Mesenchymal stem cell (in vitro differentiated cells and primary cell): ENCODE data around the gene TSPAN14.
A peak's percentile ranks its signal among the peaks of the same experiment; 100 is the strongest.

Experiments used
- DNase-seq: peaks from one replicate; pipeline ENCODE4 v3.0.0-alpha.2; 2013
- H2AFZ ChIP-seq: one replicate; pipeline ENCODE4 v1.6.1; 2013; ENCODE audit warnings: low read depth, mild to moderate bottlenecking, control low read depth, inconsistent platforms, low read length, moderate library complexity
- H2AK5ac ChIP-seq: 2 replicates; pipeline ENCODE4 v1.6.1; 2013; ENCODE audit warnings: low read length, moderate library complexity, mild to moderate bottlenecking, inconsistent platforms; ENCODE audit not compliant: severe bottlenecking
- H2BK120ac ChIP-seq: one replicate; pipeline ENCODE4 v1.6.1; 2013; ENCODE audit warnings: low read depth, mild to moderate bottlenecking, inconsistent platforms, low read length, moderate library complexity
- H2BK12ac ChIP-seq, 2 experiments: one replicate each; pipeline ENCODE4 v1.6.1; 2013; ENCODE audit warnings: inconsistent platforms in 2 of 2, low read length in 2 of 2, mild to moderate bottlenecking in 2 of 2, moderate library complexity in 2 of 2, control low read depth in 1 of 2
- H2BK15ac ChIP-seq: one replicate; pipeline ENCODE4 v1.6.1; 2013; ENCODE audit warnings: mild to moderate bottlenecking, low read depth, inconsistent platforms; ENCODE audit not compliant: poor library complexity, severe bottlenecking
- H2BK5ac ChIP-seq: 2 replicates; pipeline ENCODE4 v1.6.1; 2013; ENCODE audit warnings: low read depth, mild to moderate bottlenecking, low read length, control low read depth, inconsistent platforms; ENCODE audit not compliant: poor library complexity, severe bottlenecking
- H3K14ac ChIP-seq, 2 experiments: one replicate each; pipeline ENCODE4 v1.6.1; 2013; ENCODE audit warnings: inconsistent platforms in 2 of 2, low read length in 2 of 2, control low read depth in 1 of 2, mild to moderate bottlenecking in 1 of 2, moderate library complexity in 1 of 2
- H3K18ac ChIP-seq, 2 experiments: one replicate each; pipeline ENCODE4 v1.6.1; 2013; ENCODE audit warnings: inconsistent platforms in 2 of 2, low read length in 2 of 2, control low read depth in 1 of 2, low read depth in 1 of 2, mild to moderate bottlenecking in 1 of 2
- H3K23ac ChIP-seq, 2 experiments: one replicate each; pipeline ENCODE4 v1.6.1; 2013; ENCODE audit warnings: inconsistent platforms in 2 of 2, low read length in 2 of 2, mild to moderate bottlenecking in 2 of 2, moderate library complexity in 2 of 2, control low read depth in 1 of 2
- H3K27ac ChIP-seq: 2 replicates; pipeline ENCODE4 v1.5.1; 2013; ENCODE audit warnings: mild to moderate bottlenecking, moderate library complexity, low read length, control low read depth, inconsistent platforms; ENCODE audit not compliant: poor library complexity, severe bottlenecking
- H3K27me3 ChIP-seq, 2 experiments: 2 replicates each; pipeline versions ENCODE4 v1.6.1 to v1.7.0; 2013; ENCODE audit warnings: low read length in 2 of 2, mild to moderate bottlenecking in 2 of 2, moderate library complexity in 2 of 2, control low read depth in 1 of 2, inconsistent platforms in 1 of 2; ENCODE audit not compliant: control insufficient read depth in 1 of 2, insufficient read depth in 1 of 2
- H3K36me3 ChIP-seq, 2 experiments: 2 replicates each; pipeline versions ENCODE4 v1.6.1 to v1.7.0; 2013; ENCODE audit warnings: low read length in 2 of 2, control low read depth in 1 of 2, inconsistent platforms in 1 of 2, low read depth in 1 of 2, mild to moderate bottlenecking in 1 of 2; ENCODE audit not compliant: insufficient read depth in 2 of 2, control insufficient read depth in 1 of 2
- H3K4ac ChIP-seq, 2 experiments: one replicate each; pipeline ENCODE4 v1.6.1; 2013; ENCODE audit warnings: inconsistent platforms in 2 of 2, low read length in 2 of 2, mild to moderate bottlenecking in 2 of 2, moderate library complexity in 2 of 2, control low read depth in 1 of 2, low read depth in 1 of 2
- H3K4me1 ChIP-seq: 2 replicates; pipeline ENCODE4 v1.6.1; 2013; ENCODE audit warnings: low read depth, low read length, control low read depth; ENCODE audit not compliant: control insufficient read depth, insufficient read depth
- H3K4me2 ChIP-seq: 2 replicates; pipeline ENCODE4 v1.6.1; 2013; ENCODE audit warnings: low read length, mild to moderate bottlenecking, inconsistent platforms; ENCODE audit not compliant: poor library complexity, severe bottlenecking
- H3K4me3 ChIP-seq, 2 experiments: 2 replicates each; pipeline versions ENCODE4 v1.5.1 to v1.7.0; 2013; ENCODE audit warnings: low read length in 2 of 2, mild to moderate bottlenecking in 2 of 2, control low read depth in 1 of 2, low read depth in 1 of 2; ENCODE audit not compliant: insufficient read depth in 1 of 2
- H3K79me1 ChIP-seq: replicated peaks from 2 replicates; pipeline ENCODE4 v1.6.1; 2013; ENCODE audit warnings: mild to moderate bottlenecking, control low read depth, low read length, inconsistent platforms; ENCODE audit not compliant: poor library complexity, severe bottlenecking
- H3K9ac ChIP-seq: 2 replicates; pipeline ENCODE4 v1.7.0; 2013; ENCODE audit warnings: mild to moderate bottlenecking, low read length, moderate library complexity
- H3K9me3 ChIP-seq: 2 replicates; pipeline ENCODE4 v1.7.0; 2013; ENCODE audit warnings: mild to moderate bottlenecking, low read length; ENCODE audit not compliant: control insufficient read depth
- H4K8ac ChIP-seq: one replicate; pipeline ENCODE4 v1.6.1; 2013; ENCODE audit warnings: inconsistent platforms, mild to moderate bottlenecking, low read length, moderate library complexity
- H4K91ac ChIP-seq: one replicate; pipeline ENCODE4 v1.6.1; 2013; ENCODE audit warnings: mild to moderate bottlenecking, low read length, inconsistent platforms
- WGBS: methylation state at CpG from one replicate; pipeline ENCODE4 v1.1.7; 2013; ENCODE audit warnings: mixed read lengths; 5-methylcytosine and 5-hydroxymethylcytosine counted together

The TSPAN14 gene

DNA sequence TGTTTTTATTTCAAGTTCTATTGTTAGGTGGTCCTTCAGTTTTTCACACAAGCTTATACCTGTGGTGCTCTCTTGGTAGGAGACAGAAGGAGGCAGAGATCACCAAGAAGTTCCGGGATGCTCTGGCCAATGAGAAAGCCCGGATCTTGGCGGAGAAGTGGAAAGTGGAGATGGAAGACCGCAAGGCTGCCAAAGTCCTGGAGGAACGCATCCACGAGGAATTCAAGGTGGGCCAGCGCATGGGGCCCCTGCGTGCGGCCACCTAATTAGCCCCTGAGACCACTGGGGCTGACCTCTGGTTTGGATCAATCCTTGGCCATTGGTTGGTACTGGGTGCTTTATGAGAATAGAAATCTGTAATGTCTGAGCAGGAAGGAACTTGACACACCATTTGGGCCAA is 117.2 kb downstream of the TSPAN14 start:
- no peak overlapping the region for H4K8ac ChIP-seq
- no peak overlapping the region for H2BK120ac ChIP-seq
- H3K27ac ChIP-seq = no peak overlapping the region
- no peak overlapping the region for H2AK5ac ChIP-seq
- H3K4ac ChIP-seq = no peak overlapping the region
- no peak overlapping the region for H3K4me2 ChIP-seq
- no peaks in the 10 kb centered on the region for H3K79me1 ChIP-seq
- WGBS = 98% methylated on average over 9 of the region's 9 CpGs
- H3K4me3 ChIP-seq = no peak overlapping the region
- H3K14ac ChIP-seq = no peak overlapping the region
- no peak for DNase-seq
- no peak overlapping the region for H3K18ac ChIP-seq
- H2BK5ac ChIP-seq = no peak overlapping the region
- no peak overlapping the region for H4K91ac ChIP-seq
- no peaks in the 10 kb centered on the region for H3K36me3 ChIP-seq
- peaks cover 7 to 9% of the 10 kb centered on the region in 2 experiments for H3K27me3 ChIP-seq
- no peaks in the 10 kb centered on the region for H3K9me3 ChIP-seq
- H2BK15ac ChIP-seq = no peak overlapping the region
- H3K9ac ChIP-seq = no peak overlapping the region
- no peak overlapping the region for H2AFZ ChIP-seq
- no peak overlapping the region for H2BK12ac ChIP-seq
- no peaks in the 10 kb centered on the region for H3K4me1 ChIP-seq
- no peak overlapping the region for H3K23ac ChIP-seq

- Histone ChIP-seq H2AK5ac (no peak overlapping the region), H3K14ac (no peak overlapping the region), H4K91ac (no peak overlapping the region), H2AFZ (no peak overlapping the region), H3K36me3 (no peaks in the 10 kb centered on the region), H3K9me3 (peaks cover 3% of the 10 kb centered on the region), H3K27me3 (peaks cover 18% of the 10 kb centered on the region in 2 experiments), H4K8ac (no peak overlapping the region), H3K4me3 (no peak overlapping the region), H3K27ac (no peak overlapping the region), H3K4me2 (no peak overlapping the region), H3K4ac (no peak overlapping the region), H2BK120ac (no peak overlapping the region), H2BK15ac (no peak overlapping the region), H3K79me1 (no peaks in the 10 kb centered on the region), H3K4me1 (no peaks in the 10 kb centered on the region), H3K18ac (no peak overlapping the region), H2BK5ac (no peak overlapping the region), H3K9ac (no peak overlapping the region), H3K23ac (no peak overlapping the region), H2BK12ac (no peak overlapping the region)
- no peak for DNase-seq
- 5% methylated on average over 5 of the region's 5 CpGs for WGBS
These were observed 125.2 kb downstream of the TSPAN14 start for GRCh38 chr10:80579181-80579763.

- H2AFZ ChIP-seq = no peak overlapping the region
- H3K79me1 ChIP-seq = no peaks in the 10 kb centered on the region
- no peaks in the 10 kb centered on the region for H3K4me1 ChIP-seq
- no peak overlapping the region for H2BK5ac ChIP-seq
- no peak overlapping the region for H4K8ac ChIP-seq
- H4K91ac ChIP-seq = no peak overlapping the region
- H2BK12ac ChIP-seq = no peak overlapping the region
- H3K4me2 ChIP-seq = no peak overlapping the region
- 81% methylated on average over 5 of the region's 5 CpGs for WGBS
- H3K18ac ChIP-seq = peak overlapping the region in 1 of 2 experiments; percentile 68
- no peak overlapping the region for H3K14ac ChIP-seq
- no peak overlapping the region for H3K27ac ChIP-seq
- no peaks in the 10 kb centered on the region for H3K36me3 ChIP-seq
- no peak overlapping the region for H3K23ac ChIP-seq
- no peak overlapping the region for H3K9ac ChIP-seq
- no peak overlapping the region for H2AK5ac ChIP-seq
- H2BK120ac ChIP-seq = no peak overlapping the region
- peak overlapping the region in 1 of 2 experiments; percentile 63 for H3K4ac ChIP-seq
- H3K4me3 ChIP-seq = no peak overlapping the region
- DNase-seq = no peak
- H2BK15ac ChIP-seq = no peak overlapping the region
- H3K27me3 ChIP-seq = peaks cover 18% of the 10 kb centered on the region in 2 experiments
- peaks cover 3% of the 10 kb centered on the region for H3K9me3 ChIP-seq
These were observed 125.9 kb downstream of the TSPAN14 start for GRCh38 chr10:80579849-80580637.

DNA sequence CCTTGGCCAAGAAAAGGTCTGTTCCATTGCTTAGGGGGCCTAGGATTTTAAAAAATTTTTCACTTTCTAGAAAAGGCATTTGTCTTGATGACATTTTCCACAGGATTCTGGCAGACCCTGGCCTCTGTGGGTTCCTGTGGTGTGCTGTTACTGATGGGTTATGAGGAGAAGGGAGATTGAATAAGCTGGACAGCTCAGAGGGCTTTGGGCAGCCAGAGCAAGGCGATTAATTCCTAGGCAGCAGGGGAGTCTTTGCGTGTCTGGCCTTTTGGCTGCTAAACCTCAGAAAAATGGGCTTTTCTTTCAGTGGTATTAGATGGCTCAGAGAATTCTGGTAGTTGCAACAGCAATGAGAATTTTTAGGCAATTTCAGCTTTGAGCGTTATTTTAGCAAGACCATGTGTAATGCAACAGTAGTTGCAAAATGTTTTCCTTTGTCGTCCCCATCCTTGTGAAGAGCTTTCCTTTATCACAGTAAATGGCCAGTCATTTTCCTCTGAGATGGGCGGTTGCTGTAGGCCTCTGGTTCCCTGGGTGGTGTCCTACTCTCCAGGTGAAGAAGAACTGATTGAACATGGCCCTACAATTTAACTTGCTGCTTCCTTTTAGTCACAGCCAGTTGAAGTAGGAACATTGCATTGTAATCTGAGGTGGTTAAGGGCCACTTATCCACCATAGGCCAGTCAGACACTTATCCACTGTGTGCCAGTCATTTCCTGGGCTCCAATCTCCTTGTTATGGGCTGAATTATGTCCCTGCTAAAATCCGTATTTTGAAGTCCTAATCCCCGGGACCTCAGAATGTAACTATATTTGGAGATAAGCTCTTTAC is 126.7 kb downstream of the TSPAN14 start:
- H2AFZ ChIP-seq = no peak overlapping the region
- 94% methylated on average over 7 of the region's 7 CpGs for WGBS

More for the DNA sequence above, 126.7 kb downstream of the TSPAN14 start:
- peaks cover 18% of the 10 kb centered on the region in 2 experiments for H3K27me3 ChIP-seq
- no peak overlapping the region for H3K27ac ChIP-seq
- H2BK12ac ChIP-seq = no peak overlapping the region
- no peak overlapping the region for H3K18ac ChIP-seq
- H2AK5ac ChIP-seq = no peak overlapping the region
- DNase-seq = no peak
- no peak overlapping the region for H3K4ac ChIP-seq
- peaks cover 3% of the 10 kb centered on the region for H3K9me3 ChIP-seq
- H3K23ac ChIP-seq = no peak overlapping the region
- no peak overlapping the region for H2BK120ac ChIP-seq
- no peak overlapping the region for H2BK5ac ChIP-seq
- H3K9ac ChIP-seq = no peak overlapping the region
- no peak overlapping the region for H3K4me2 ChIP-seq
- no peak overlapping the region for H3K14ac ChIP-seq
- no peak overlapping the region for H2BK15ac ChIP-seq
- no peak overlapping the region for H4K8ac ChIP-seq
- no peaks in the 10 kb centered on the region for H3K79me1 ChIP-seq
- H4K91ac ChIP-seq = no peak overlapping the region
- no peaks in the 10 kb centered on the region for H3K4me1 ChIP-seq
- H3K4me3 ChIP-seq = no peak overlapping the region
- H3K36me3 ChIP-seq = no peaks in the 10 kb centered on the region
